Measurements from ENCODE around the gene WIZ. TPM values are rescaled to one million over a fixed set of nuclear protein-coding genes. Genes with fewer than 3 reads are reported as not detected.

Gene WIZ
- total RNA-seq, 1 experiment from 2014 or later = 72.3 TPM

DNA sequence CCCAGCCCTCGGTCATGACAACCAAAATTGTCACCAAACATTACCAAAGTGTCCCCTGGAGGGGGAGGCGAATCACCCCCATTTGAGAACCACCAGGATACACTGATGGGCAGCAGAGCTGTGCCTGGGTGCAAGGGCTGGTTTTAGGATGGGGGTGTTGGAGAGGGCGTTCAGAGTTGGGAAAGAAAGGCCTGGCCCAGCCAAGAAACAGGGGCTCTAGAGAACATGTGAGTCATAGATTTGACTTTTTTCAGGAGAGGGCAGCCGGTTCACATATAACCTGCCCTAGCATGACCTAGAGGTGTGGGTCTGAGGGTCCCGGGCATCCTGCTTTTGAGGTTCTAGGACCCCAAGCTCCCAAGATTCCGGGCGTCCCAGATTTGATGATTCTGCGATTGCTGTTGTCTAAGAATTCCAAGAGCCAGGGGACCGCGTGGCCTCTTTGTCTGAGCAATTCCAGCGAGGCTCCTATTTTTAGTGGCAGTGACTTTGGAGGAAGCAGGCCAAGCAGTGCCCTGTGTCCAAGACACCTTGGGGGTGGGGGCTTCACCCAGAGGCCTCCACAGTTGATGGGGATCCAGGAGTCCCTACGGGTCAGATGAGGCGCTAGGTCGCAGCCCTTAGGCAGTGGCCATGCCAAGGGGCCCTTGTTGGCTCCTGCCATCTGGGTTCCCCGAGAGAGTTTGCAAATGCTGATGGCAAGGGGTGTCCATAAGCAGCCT, 5.1 kb downstream of the WIZ start:
- BruUV-seq (replicated peaks) = no TSS peak
- TF ChIP-seq EZH2 (IDR thresholded peaks at IDR 0.05; ENCODE audit: borderline replicate concordance, low read depth, low read length, poor library complexity, severe bottlenecking) = no peak
- TF ChIP-seq, protein P1, sequence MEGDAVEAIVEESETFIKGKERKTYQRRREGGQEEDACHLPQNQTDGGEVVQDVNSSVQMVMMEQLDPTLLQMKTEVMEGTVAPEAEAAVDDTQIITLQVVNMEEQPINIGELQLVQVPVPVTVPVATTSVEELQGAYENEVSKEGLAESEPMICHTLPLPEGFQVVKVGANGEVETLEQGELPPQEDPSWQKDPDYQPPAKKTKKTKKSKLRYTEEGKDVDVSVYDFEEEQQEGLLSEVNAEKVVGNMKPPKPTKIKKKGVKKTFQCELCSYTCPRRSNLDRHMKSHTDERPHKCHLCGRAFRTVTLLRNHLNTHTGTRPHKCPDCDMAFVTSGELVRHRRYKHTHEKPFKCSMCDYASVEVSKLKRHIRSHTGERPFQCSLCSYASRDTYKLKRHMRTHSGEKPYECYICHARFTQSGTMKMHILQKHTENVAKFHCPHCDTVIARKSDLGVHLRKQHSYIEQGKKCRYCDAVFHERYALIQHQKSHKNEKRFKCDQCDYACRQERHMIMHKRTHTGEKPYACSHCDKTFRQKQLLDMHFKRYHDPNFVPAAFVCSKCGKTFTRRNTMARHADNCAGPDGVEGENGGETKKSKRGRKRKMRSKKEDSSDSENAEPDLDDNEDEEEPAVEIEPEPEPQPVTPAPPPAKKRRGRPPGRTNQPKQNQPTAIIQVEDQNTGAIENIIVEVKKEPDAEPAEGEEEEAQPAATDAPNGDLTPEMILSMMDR (conservative IDR thresholded peaks at IDR 0.05; ENCODE audit: low read depth, low read length) = no peak
- CTCF ChIA-PET = no interaction called here
- Histone ChIP-seq H3K4me1 (ENCODE audit: insufficient read depth, low read length, poor library complexity, severe bottlenecking) (peaks cover 8% of the 10 kb centered on the region), H3K4me3 (ENCODE audit: low read depth, low read length, poor library complexity, severe bottlenecking) (no peak overlapping the region), H3K27me3 (replicated peaks; ENCODE audit: insufficient read depth, low read depth, low read length, poor library complexity) (no peaks in the 10 kb centered on the region), H3K9me3 (ENCODE audit: low read depth, low read length, poor library complexity, severe bottlenecking) (no peaks in the 10 kb centered on the region), H3K36me3 (ENCODE audit: insufficient read depth, low read length, poor library complexity, severe bottlenecking) (no peaks in the 10 kb centered on the region), H3K27ac (ENCODE audit: low read depth, low read length, poor library complexity, severe bottlenecking) (no peak overlapping the region)
- intact Hi-C loops (cut with micrococcal nuclease; ENCODE audit: unreplicated experiment) = no loop called here
- POLR2A ChIA-PET (ENCODE audit: low non-redundant PET) = no interaction called here
- no peak for DNase-seq (ENCODE audit: low spot score)

DNA sequence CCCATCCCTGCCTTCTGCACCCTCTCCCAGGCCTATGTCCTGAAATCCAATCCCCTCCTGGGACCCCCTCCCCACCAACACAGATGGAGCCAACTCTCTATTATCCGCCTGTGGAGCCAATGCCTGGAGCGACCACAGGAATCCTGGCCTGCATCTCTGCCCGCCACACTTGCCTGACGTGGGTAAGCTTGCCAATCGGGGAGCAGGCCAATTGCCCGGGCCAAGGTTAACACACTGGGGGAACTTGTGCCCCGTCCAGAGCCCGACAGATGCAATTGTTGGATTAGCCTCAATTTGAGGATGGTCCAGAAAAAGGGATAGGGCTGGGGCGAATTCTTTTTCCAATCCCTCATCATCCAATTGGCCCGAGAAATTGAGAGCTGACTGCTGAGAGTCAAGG, 5.9 kb downstream of the WIZ start:
- POLR2A ChIA-PET (ENCODE audit: low non-redundant PET) = no interaction called here

DNA sequence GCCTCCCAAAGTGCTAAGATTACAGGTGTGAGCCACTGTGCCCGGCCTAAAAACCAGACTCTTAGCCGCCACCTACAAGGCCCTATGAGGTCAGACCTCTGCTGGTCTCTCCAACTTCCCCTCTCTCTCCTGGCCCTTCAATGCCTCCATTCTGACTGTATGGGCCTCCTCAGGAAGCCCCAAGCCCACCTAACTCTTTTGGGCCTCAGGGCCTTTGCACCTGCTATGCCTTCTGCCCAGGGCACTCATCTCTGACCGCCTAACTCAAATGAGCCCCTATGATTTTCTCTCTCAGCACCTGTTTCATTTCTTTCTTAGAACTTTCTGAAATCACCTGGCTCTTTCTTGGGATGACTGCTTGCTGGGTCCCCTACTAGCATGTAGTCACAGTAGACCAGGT, 6.4 kb downstream of the WIZ start:
- no peak for DNase-seq (ENCODE audit: low spot score)
- ChIA-PET POLR2A (ENCODE audit: low non-redundant PET) (no interaction called here), CTCF (no interaction called here)
- H3K36me3 ChIP-seq (ENCODE audit: insufficient read depth, low read length, poor library complexity, severe bottlenecking) = no peaks in the 10 kb centered on the region
- TF ChIP-seq, protein P1 (conservative IDR thresholded peaks at IDR 0.05; ENCODE audit: low read depth, low read length) = no peak
- no peak for TF ChIP-seq EZH2 (IDR thresholded peaks at IDR 0.05; ENCODE audit: borderline replicate concordance, low read depth, low read length, poor library complexity, severe bottlenecking)
- no peaks in the 10 kb centered on the region for H3K9me3 ChIP-seq (ENCODE audit: low read depth, low read length, poor library complexity, severe bottlenecking)
- no peaks in the 10 kb centered on the region for H3K4me1 ChIP-seq (ENCODE audit: insufficient read depth, low read length, poor library complexity, severe bottlenecking)
- H3K27ac ChIP-seq (ENCODE audit: low read depth, low read length, poor library complexity, severe bottlenecking) = no peak overlapping the region
- no TSS peak for BruUV-seq (replicated peaks)
- intact Hi-C loops (cut with micrococcal nuclease; ENCODE audit: unreplicated experiment) = no loop called here
- no peak overlapping the region for H3K4me3 ChIP-seq (ENCODE audit: low read depth, low read length, poor library complexity, severe bottlenecking)
- H3K27me3 ChIP-seq (replicated peaks; ENCODE audit: insufficient read depth, low read depth, low read length, poor library complexity) = no peaks in the 10 kb centered on the region

More for the DNA sequence above, 5.9 kb downstream of the WIZ start:
- Histone ChIP-seq H3K27me3 (replicated peaks; ENCODE audit: insufficient read depth, low read depth, low read length, poor library complexity) (no peaks in the 10 kb centered on the region), H3K27ac (ENCODE audit: low read depth, low read length, poor library complexity, severe bottlenecking) (no peak overlapping the region), H3K4me3 (ENCODE audit: low read depth, low read length, poor library complexity, severe bottlenecking) (no peak overlapping the region), H3K9me3 (ENCODE audit: low read depth, low read length, poor library complexity, severe bottlenecking) (no peaks in the 10 kb centered on the region), H3K36me3 (ENCODE audit: insufficient read depth, low read length, poor library complexity, severe bottlenecking) (no peaks in the 10 kb centered on the region), H3K4me1 (ENCODE audit: insufficient read depth, low read length, poor library complexity, severe bottlenecking) (peaks cover 4% of the 10 kb centered on the region)
- no peak for TF ChIP-seq EZH2 (IDR thresholded peaks at IDR 0.05; ENCODE audit: borderline replicate concordance, low read depth, low read length, poor library complexity, severe bottlenecking)
- TF ChIP-seq, protein P1 (conservative IDR thresholded peaks at IDR 0.05; ENCODE audit: low read depth, low read length) = no peak
- BruUV-seq (replicated peaks) = no TSS peak
- CTCF ChIA-PET = no interaction called here
- no peak for DNase-seq (ENCODE audit: low spot score)
- intact Hi-C loops (cut with micrococcal nuclease; ENCODE audit: unreplicated experiment) = no loop called here
